Endothelial cell of umbilical vein (primary cell): Measurements from ENCODE around the gene CMC2. TPM values are rescaled to one million over a fixed set of nuclear protein-coding genes. Genes with fewer than 3 reads are reported as not detected.

Experiments used
- BruUV-seq: library from RNA; stranded (reverse); fragments of 400-500 nt; replicated peaks from 2 replicates; lab custom pipeline; 2021; lab: Mats Ljungman, UMichigan
- CTCF ChIA-PET: fragments of 300-600, 350-600 bp; sonication (Branson Sonifier 250); formaldehyde crosslinking; loops from one replicate; lab custom pipeline; 2021; ENCODE audit warnings: antibody characterized with exemption, inconsistent platforms; lab: Charles Lee
- POLR2A ChIA-PET: fragments of 300-600, 350-600 bp; sonication (Branson Sonifier 250); formaldehyde crosslinking; loops from one replicate; lab custom pipeline; 2021; ENCODE audit warnings: antibody characterized with exemption, inconsistent platforms; lab: Charles Lee
- DNase-seq: peaks from one replicate; pipeline ENCODE4 v3.0.0-alpha.2; 2011; ENCODE audit warnings: low read depth, low spot score
- FAIRE-seq: peaks from 2 replicates; lab custom pipeline; 2011; peaks lifted over from hg19 to GRCh38; lab: Jason Lieb, UNC
- H2AFZ ChIP-seq: 2 replicates; pipeline ENCODE4 v1.6.0; 2012; ENCODE audit warnings: low read depth, low read length, control low read depth, inconsistent platforms
- H3K27ac ChIP-seq: 2 replicates; pipeline ENCODE4 v1.5.1; 2011; ENCODE audit warnings: low read depth, mild to moderate bottlenecking, control low read depth, low read length, moderate library complexity; ENCODE audit not compliant: insufficient read depth
- H3K27me3 ChIP-seq, 2 experiments: 2 replicates each; pipeline versions ENCODE4 v1.6.0 to v1.6.1; 2011; ENCODE audit warnings: low read length in 2 of 2, mixed read lengths in 1 of 2; ENCODE audit not compliant: control insufficient read depth in 2 of 2, insufficient read depth in 2 of 2
- H3K36me3 ChIP-seq, 2 experiments: 2 replicates in 1 of 2; 3 replicates in 1 of 2; pipeline ENCODE4 v1.5.1; 2011; ENCODE audit warnings: low read length in 2 of 2, mild to moderate bottlenecking in 1 of 2, moderate library complexity in 1 of 2; ENCODE audit not compliant: control insufficient read depth in 2 of 2, insufficient read depth in 2 of 2; ENCODE audit errors: extremely low read depth in 1 of 2
- H3K4me1 ChIP-seq: 3 replicates; pipeline ENCODE4 v1.5.1; 2011; ENCODE audit warnings: mild to moderate bottlenecking, low read length; ENCODE audit not compliant: control insufficient read depth, insufficient read depth; ENCODE audit errors: extremely low read depth
- H3K4me2 ChIP-seq: 2 replicates; pipeline ENCODE4 v1.6.1; 2011; ENCODE audit warnings: low read length, control low read depth, mixed read lengths; ENCODE audit not compliant: insufficient read depth
- H3K4me3 ChIP-seq, 3 experiments: fragments of 200-600 bp in 1 of 3; sonication (generic), shearing (Covaris generic) in 1 of 3; replicated peaks in 1 of 3; 2 replicates each; pipeline ENCODE4 v1.5.1; 2011 to 2016; ENCODE audit warnings: control low read depth in 3 of 3, low read length in 3 of 3, mild to moderate bottlenecking in 2 of 3, inconsistent platforms in 1 of 3, low read depth in 1 of 3, moderate library complexity in 1 of 3; ENCODE audit not compliant: insufficient read depth in 1 of 3
- H3K79me2 ChIP-seq: 2 replicates; pipeline ENCODE4 v1.6.0; 2012; ENCODE audit warnings: low read length, inconsistent platforms; ENCODE audit not compliant: control insufficient read depth, insufficient read depth
- H3K9ac ChIP-seq: replicated peaks from 2 replicates; pipeline ENCODE3; 2011; ENCODE audit warnings: low read length, control low read depth; ENCODE audit not compliant: insufficient read depth; ENCODE audit errors: extremely low read depth
- H3K9me1 ChIP-seq: replicated peaks from 3 replicates; pipeline ENCODE4 v1.6.0; 2011; ENCODE audit warnings: mild to moderate bottlenecking, low read length; ENCODE audit not compliant: control insufficient read depth, insufficient read depth; ENCODE audit errors: extremely low read depth
- H3K9me3 ChIP-seq: replicated peaks from 2 replicates; pipeline ENCODE4 v1.5.1; 2012; ENCODE audit warnings: low read length, inconsistent platforms; ENCODE audit not compliant: control insufficient read depth, insufficient read depth
- H4K20me1 ChIP-seq: replicated peaks from 2 replicates; pipeline ENCODE3; 2011; ENCODE audit warnings: mild to moderate bottlenecking, low read length; ENCODE audit not compliant: control insufficient read depth, insufficient read depth; ENCODE audit errors: extremely low read depth
- CTCF ChIP-seq, 2 donors: IDR thresholded peaks; 1 replicate in 1 of 2; 2 replicates in 1 of 2; pipeline ENCODE4 v1.5.1; 2011; ENCODE audit warnings: low read length in 2 of 2, mild to moderate bottlenecking in 2 of 2, moderate library complexity in 2 of 2, control low read depth in 1 of 2, inconsistent platforms in 1 of 2, low read depth in 1 of 2; ENCODE audit not compliant: insufficient read depth in 1 of 2; ENCODE audit errors: extremely low read depth in 1 of 2
- EZH2 ChIP-seq: IDR thresholded peaks from 2 replicates; pipeline ENCODE4 v1.6.1; 2012; ENCODE audit warnings: borderline replicate concordance, low read depth, mild to moderate bottlenecking, moderate library complexity, low read length, inconsistent platforms; ENCODE audit not compliant: severe bottlenecking
- FOS ChIP-seq: IDR thresholded peaks from 2 replicates; pipeline ENCODE4 v1.6.1; 2011; ENCODE audit warnings: mild to moderate bottlenecking, low read length, moderate library complexity, borderline replicate concordance; ENCODE audit not compliant: insufficient read depth
- GATA2 ChIP-seq: IDR thresholded peaks from 2 replicates; pipeline ENCODE4 v1.7.0; 2011; ENCODE audit warnings: low read depth, mild to moderate bottlenecking, moderate library complexity, mixed read lengths, low read length; ENCODE audit not compliant: insufficient read length, insufficient read depth
- JUN ChIP-seq: IDR thresholded peaks from 2 replicates; pipeline ENCODE4 v1.6.1; 2011; ENCODE audit warnings: borderline replicate concordance, low read depth; ENCODE audit not compliant: insufficient read length, insufficient read depth
- MAX ChIP-seq: IDR thresholded peaks from 2 replicates; pipeline ENCODE4 v1.6.1; 2011; ENCODE audit not compliant: insufficient read depth, insufficient read length
- MYC ChIP-seq: IDR thresholded peaks from one replicate; pipeline ENCODE4 v1.6.1; 2011; ENCODE audit warnings: mild to moderate bottlenecking, low read depth, low read length
- POLR2A ChIP-seq: IDR thresholded peaks from 2 replicates; pipeline ENCODE4 v1.6.1; 2012; ENCODE audit warnings: low read depth, mild to moderate bottlenecking, control low read depth, low read length
- dilution Hi-C: fragments of 300-500 bp; cut with MboI; formaldehyde crosslinking; loops from one replicate; pipeline ENCODE4 v1.15.0; 2019; ENCODE audit warnings: low sequenced_read_pairs; ENCODE audit not compliant: extremely low pct_ligation_motif_present
- intact Hi-C: fragments of 100-400 bp; cut with micrococcal nuclease; formaldehyde crosslinking; loops from one replicate; pipeline ENCODE4 v1.10.0; 2022
- polyA plus RNA-seq, 4 experiments: library from polyadenylated mRNA; depleted of rRNA in 3 of 4; stranded (reverse) in 3 of 4; unstranded in 1 of 4; fragments of >200 nt; gene quantifications; 2 replicates each; pipeline versions ENCODE4 v1.2.1 to v1.2.3, GENCODE V29; 2011 to 2012; ENCODE audit warnings: missing spikeins in 1 of 4
- total RNA-seq: library from RNA; stranded (reverse); gene quantifications from 2 replicates; pipeline ENCODE4 v1.2.3, GENCODE V29; 2021

CMC2 gene
- total and polyA plus RNA-seq, 2 donors (not counting 3 experiments of a cell fraction or from before 2014, with no cell fraction given) = 97.8 to 216 TPM

- no TSS peak for BruUV-seq
Measured at GRCh38 chr16:80964351-80964750, 42.3 kb downstream of the CMC2 start.

More at GRCh38 chr16:80964351-80964750, 42.3 kb downstream of the CMC2 start:
- no peak for DNase-seq
- intact Hi-C loops = no loop called here
- ChIA-PET POLR2A (no interaction called here), CTCF (interaction anchor here (0.8 to 1.1 kb wide), 2 partner anchors 11 to 16 kb away, joined by 3 to 4 read pairs; no protein-coding TSS in a partner anchor)
- no peak overlapping the region for H3K27ac ChIP-seq
- H3K4me3 ChIP-seq = no peak overlapping the region
- H3K79me2 ChIP-seq = no peaks in the 10 kb centered on the region
- H3K9me1 ChIP-seq = no peaks in the 10 kb centered on the region
- no peak overlapping the region for H3K4me2 ChIP-seq
- H3K27me3 ChIP-seq = no peaks in the 10 kb centered on the region
- H3K4me1 ChIP-seq = no peaks in the 10 kb centered on the region
- TF ChIP-seq CTCF (IDR thresholded peaks at IDR 0.05; ENCODE audit: extremely low read depth in 1 of 2, insufficient read depth in 1 of 2, low read depth in 1 of 2, low read length in 2 of 2) (no peak), MYC (no peak), POLR2A (no peak), MAX (no peak), EZH2 (no peak), FOS (no peak), JUN (no peak), GATA2 (no peak)
- no peak for FAIRE-seq
- H3K9ac ChIP-seq = no peak overlapping the region
- dilution Hi-C loops = no loop called here
- no peaks in the 10 kb centered on the region for H4K20me1 ChIP-seq
- H3K36me3 ChIP-seq = no peaks in the 10 kb centered on the region
- no peak overlapping the region for H2AFZ ChIP-seq
- no peaks in the 10 kb centered on the region for H3K9me3 ChIP-seq
